ENCODE results near the gene FBXO44.

The FBXO44 gene

GRCh38 chr1:11647333-11647732 lies 7.3 kb upstream of the FBXO44 start:
- no peak overlapping the region for H3K27ac ChIP-seq
- TF ChIP-seq CTCF (conservative IDR thresholded peaks at IDR 0.05) (no peak), ZFX (IDR thresholded peaks at IDR 0.05) (no peak)

GRCh38 chr1:11648039-11648438 lies 6.6 kb upstream of the FBXO44 start:
- no peak overlapping the region for H3K27ac ChIP-seq
- no peak for TF ChIP-seq CTCF (conservative IDR thresholded peaks at IDR 0.05)
- no peak for TF ChIP-seq ZFX (IDR thresholded peaks at IDR 0.05)

- no peak for TF ChIP-seq ZFX (IDR thresholded peaks at IDR 0.05)
- no peak for TF ChIP-seq CTCF (conservative IDR thresholded peaks at IDR 0.05)
- no peak overlapping the region for H3K27ac ChIP-seq
Observed at GRCh38 chr1:11648732-11649158, 5.9 kb upstream of the FBXO44 start.

- H3K27ac ChIP-seq = no peak overlapping the region
- TF ChIP-seq CTCF (conservative IDR thresholded peaks at IDR 0.05) = no peak
- TF ChIP-seq ZFX (IDR thresholded peaks at IDR 0.05) = no peak
Observed at GRCh38 chr1:11649237-11649623, 5.4 kb upstream of the FBXO44 start.

GRCh38 chr1:11649624-11650330 lies 4.9 kb upstream of the FBXO44 start:
- TF ChIP-seq CTCF (conservative IDR thresholded peaks at IDR 0.05) = no peak
- no peak for TF ChIP-seq ZFX (IDR thresholded peaks at IDR 0.05)
- H3K27ac ChIP-seq = no peak overlapping the region

GRCh38 chr1:11650331-11650991 lies 4.2 kb upstream of the FBXO44 start:
- TF ChIP-seq CTCF (conservative IDR thresholded peaks at IDR 0.05) = no peak
- no peak for TF ChIP-seq ZFX (IDR thresholded peaks at IDR 0.05)
- H3K27ac ChIP-seq = no peak overlapping the region

- no peak for TF ChIP-seq ZFX (IDR thresholded peaks at IDR 0.05)
- TF ChIP-seq CTCF (conservative IDR thresholded peaks at IDR 0.05) = no peak
- H3K27ac ChIP-seq = no peak overlapping the region
Observed at GRCh38 chr1:11651017-11651416, 3.7 kb upstream of the FBXO44 start.

All from C4-2B (cell line).